Measurements from ENCODE around the gene SOX9. TPM values are rescaled to one million over a fixed set of nuclear protein-coding genes. Genes with fewer than 3 reads are reported as not detected.

Gene SOX9
- total RNA-seq, 4 donors from 2014 or later = 15.5 to 32.6 (median 23.3) TPM

GRCh38 chr17:72093707-72094106, 27.1 kb upstream of the SOX9 start:
- Histone ChIP-seq H3K36me3 (no peaks in the 10 kb centered on the region), H3K27ac (no peak overlapping the region), H3K4me3 (replicated peaks in 1 of 3) (no peak overlapping the region), H3K4me1 (peaks cover 11 to 18% of the 10 kb centered on the region in 2 donors), H3K9me3 (no peaks in the 10 kb centered on the region), H3K27me3 (no peaks in the 10 kb centered on the region)
- intact Hi-C loops (cut with DNase I) = no loop called here
- 84 to 86% methylated on average over 3 of the region's 3 CpGs for WGBS, 2 donors
- DNase-seq = no peak
- TF ChIP-seq POLR2A (IDR thresholded peaks at IDR 0.05) (no peak), CTCF (IDR thresholded peaks at IDR 0.05) (no peak)

GRCh38 chr17:72095316-72095715, 25.5 kb upstream of the SOX9 start:
- DNase-seq = peak; percentile 54 to 66
- Histone ChIP-seq H3K9me3 (no peaks in the 10 kb centered on the region), H3K27ac (peak overlapping the region in 2 of 3 donors; percentile 8 to 74), H3K4me1 (peaks cover 2 to 9% of the 10 kb centered on the region in 2 donors), H3K4me3 (replicated peaks in 1 of 3) (no peak overlapping the region), H3K36me3 (no peaks in the 10 kb centered on the region), H3K27me3 (no peaks in the 10 kb centered on the region)
- TF ChIP-seq CTCF (IDR thresholded peaks at IDR 0.05) (no peak), POLR2A (IDR thresholded peaks at IDR 0.05) (no peak)
- 21 to 46% methylated on average over 4 of the region's 4 CpGs for WGBS, 2 donors
- intact Hi-C loops (cut with DNase I) = no loop called here

GRCh38 chr17:72097144-72097543, 23.7 kb upstream of the SOX9 start:
- Histone ChIP-seq H3K4me1 (peaks cover 0 to 5% of the 10 kb centered on the region in 2 donors), H3K4me3 (replicated peaks in 1 of 3) (no peak overlapping the region), H3K9me3 (no peaks in the 10 kb centered on the region), H3K27ac (no peak overlapping the region), H3K27me3 (no peaks in the 10 kb centered on the region), H3K36me3 (no peaks in the 10 kb centered on the region)
- intact Hi-C loops (cut with DNase I) = no loop called here
- no peak for DNase-seq
- TF ChIP-seq POLR2A (IDR thresholded peaks at IDR 0.05) (no peak), CTCF (IDR thresholded peaks at IDR 0.05) (no peak)
- WGBS, 2 donors = 86 to 92% methylated on average over 10 of the region's 10 CpGs

- WGBS, 2 donors = 90 to 92% methylated on average over 4 of the region's 4 CpGs
- no peaks in the 10 kb centered on the region for H3K27me3 ChIP-seq
- intact Hi-C loops (cut with DNase I) = no loop called here
Observed at GRCh38 chr17:72099919-72100318, 20.9 kb upstream of the SOX9 start.

GRCh38 chr17:72100470-72100869, 20.4 kb upstream of the SOX9 start:
- intact Hi-C loops (cut with DNase I) = no loop called here
- no peak overlapping the region for H3K27ac ChIP-seq
- 86 to 89% methylated on average over 5 of the region's 5 CpGs for WGBS, 2 donors
- H3K9me3 ChIP-seq = no peaks in the 10 kb centered on the region
- no peaks in the 10 kb centered on the region for H3K27me3 ChIP-seq
- no peaks in the 10 kb centered on the region for H3K36me3 ChIP-seq
- TF ChIP-seq CTCF (IDR thresholded peaks at IDR 0.05) (no peak), POLR2A (IDR thresholded peaks at IDR 0.05) (no peak)
- no peak overlapping the region for H3K4me3 ChIP-seq (replicated peaks in 1 of 3)
- H3K4me1 ChIP-seq = no peaks in the 10 kb centered on the region
- no peak for DNase-seq

More at GRCh38 chr17:72099919-72100318, 20.9 kb upstream of the SOX9 start:
- DNase-seq = no peak
- TF ChIP-seq POLR2A (IDR thresholded peaks at IDR 0.05) = no peak
- no peak for TF ChIP-seq CTCF (IDR thresholded peaks at IDR 0.05)
- H3K36me3 ChIP-seq = no peaks in the 10 kb centered on the region
- H3K4me1 ChIP-seq = peaks cover 0 to 5% of the 10 kb centered on the region in 2 donors
- H3K4me3 ChIP-seq (replicated peaks in 1 of 3) = no peak overlapping the region
- no peaks in the 10 kb centered on the region for H3K9me3 ChIP-seq
- H3K27ac ChIP-seq = no peak overlapping the region

Measured in thyroid gland (tissue), 4 donors.